ENCODE measurements around the gene SMTN. TPM values are rescaled to one million over a fixed set of nuclear protein-coding genes. Genes with fewer than 3 reads are reported as not detected.

SMTN gene
- total RNA-seq, 1 donor from 2014 or later = 54.0 TPM

DNA sequence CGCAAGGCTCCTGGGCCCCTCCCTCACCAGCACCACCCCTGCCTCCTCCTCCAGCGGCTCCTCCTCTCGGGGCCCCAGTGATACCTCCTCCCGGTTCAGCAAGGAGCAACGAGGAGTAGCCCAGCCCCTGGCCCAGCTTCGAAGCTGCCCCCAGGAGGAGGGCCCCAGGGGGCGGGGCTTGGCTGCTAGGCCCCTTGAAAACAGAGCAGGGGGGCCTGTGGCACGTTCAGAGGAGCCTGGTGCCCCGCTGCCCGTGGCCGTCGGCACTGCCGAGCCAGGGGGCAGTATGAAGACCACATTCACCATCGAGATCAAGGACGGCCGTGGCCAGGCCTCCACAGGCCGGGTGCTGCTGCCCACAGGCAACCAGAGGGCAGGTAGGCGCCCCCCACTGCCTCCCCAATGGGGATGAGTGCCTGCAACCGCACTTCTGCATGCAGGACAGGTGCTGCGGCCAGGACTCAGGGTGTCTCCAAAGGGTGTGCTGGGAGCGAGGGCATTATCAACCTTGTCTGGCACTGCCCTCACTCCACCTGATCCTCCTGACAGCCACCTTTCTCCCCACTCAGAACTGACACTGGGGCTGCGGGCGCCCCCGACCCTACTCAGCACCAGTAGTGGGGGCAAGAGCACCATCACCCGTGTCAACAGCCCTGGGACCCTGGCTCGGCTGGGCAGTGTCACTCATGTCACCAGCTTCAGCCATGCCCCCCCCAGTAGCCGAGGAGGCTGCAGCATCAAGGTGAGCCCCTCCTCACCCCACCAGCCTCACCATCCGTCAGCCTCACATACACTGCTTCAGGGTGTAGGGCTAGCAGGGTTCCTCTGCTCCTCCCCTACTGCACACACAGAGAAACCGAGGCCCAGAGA, 10.2 kb downstream of the SMTN start:
- H3K4me1 Mint-ChIP-seq (ENCODE audit: unreplicated experiment) = no peaks in the 10 kb centered on the region
- no peak overlapping the region for H3K27ac Mint-ChIP-seq
- peaks cover 5% of the 10 kb centered on the region for H3K36me3 Mint-ChIP-seq
- H3K9me3 Mint-ChIP-seq = no peaks in the 10 kb centered on the region
- H3K4me3 Mint-ChIP-seq = no peak overlapping the region
- TF ChIP-seq CTCF (conservative IDR thresholded peaks at IDR 0.05) = no peak
- DNase-seq (ENCODE audit: extremely low spot score, unreplicated experiment) = no peak
- no peaks in the 10 kb centered on the region for H3K27me3 Mint-ChIP-seq

GRCh38 chr22:31092161-31092560, 11.0 kb downstream of the SMTN start:
- no peaks in the 10 kb centered on the region for H3K9me3 Mint-ChIP-seq

GRCh38 chr22:31093086-31093850, 12.2 kb downstream of the SMTN start:
- no peak for DNase-seq (ENCODE audit: extremely low spot score, unreplicated experiment)
- TF ChIP-seq CTCF (conservative IDR thresholded peaks at IDR 0.05) = no peak
- Mint-ChIP-seq H3K9me3 (no peaks in the 10 kb centered on the region), H3K27ac (no peak overlapping the region), H3K4me3 (no peak overlapping the region), H3K27me3 (no peaks in the 10 kb centered on the region), H3K36me3 (peaks cover 6% of the 10 kb centered on the region), H3K4me1 (ENCODE audit: unreplicated experiment) (no peaks in the 10 kb centered on the region)

More at GRCh38 chr22:31092161-31092560, 11.0 kb downstream of the SMTN start:
- no peaks in the 10 kb centered on the region for H3K4me1 Mint-ChIP-seq (ENCODE audit: unreplicated experiment)
- no peak overlapping the region for H3K27ac Mint-ChIP-seq
- DNase-seq (ENCODE audit: extremely low spot score, unreplicated experiment) = no peak
- H3K36me3 Mint-ChIP-seq = peaks cover 6% of the 10 kb centered on the region
- H3K27me3 Mint-ChIP-seq = no peaks in the 10 kb centered on the region
- TF ChIP-seq CTCF (conservative IDR thresholded peaks at IDR 0.05) = no peak
- H3K4me3 Mint-ChIP-seq = no peak overlapping the region

- peaks cover 6% of the 10 kb centered on the region for H3K36me3 Mint-ChIP-seq
- H3K4me1 Mint-ChIP-seq (ENCODE audit: unreplicated experiment) = no peaks in the 10 kb centered on the region
- H3K9me3 Mint-ChIP-seq = no peaks in the 10 kb centered on the region
- no peak overlapping the region for H3K27ac Mint-ChIP-seq
- TF ChIP-seq CTCF (conservative IDR thresholded peaks at IDR 0.05) = no peak
- no peak for DNase-seq (ENCODE audit: extremely low spot score, unreplicated experiment)
- no peak overlapping the region for H3K4me3 Mint-ChIP-seq
- no peaks in the 10 kb centered on the region for H3K27me3 Mint-ChIP-seq
Measured at GRCh38 chr22:31094021-31094551, 13.0 kb downstream of the SMTN start.

- Mint-ChIP-seq H3K4me3 (no peak overlapping the region), H3K9me3 (no peaks in the 10 kb centered on the region), H3K4me1 (ENCODE audit: unreplicated experiment) (no peaks in the 10 kb centered on the region), H3K36me3 (peaks cover 6% of the 10 kb centered on the region), H3K27me3 (no peaks in the 10 kb centered on the region), H3K27ac (no peak overlapping the region)
- TF ChIP-seq CTCF (conservative IDR thresholded peaks at IDR 0.05) = no peak
- DNase-seq (ENCODE audit: extremely low spot score, unreplicated experiment) = no peak
Measured at GRCh38 chr22:31094741-31095140, 13.6 kb downstream of the SMTN start.
